ENCODE data around the gene ZNF217.
"Not testable (repeated sequence)": the region's sequence is repeated elsewhere in the genome, so short reads cannot be mapped to it uniquely, and the experiment has no call there.

ZNF217 gene

DNA sequence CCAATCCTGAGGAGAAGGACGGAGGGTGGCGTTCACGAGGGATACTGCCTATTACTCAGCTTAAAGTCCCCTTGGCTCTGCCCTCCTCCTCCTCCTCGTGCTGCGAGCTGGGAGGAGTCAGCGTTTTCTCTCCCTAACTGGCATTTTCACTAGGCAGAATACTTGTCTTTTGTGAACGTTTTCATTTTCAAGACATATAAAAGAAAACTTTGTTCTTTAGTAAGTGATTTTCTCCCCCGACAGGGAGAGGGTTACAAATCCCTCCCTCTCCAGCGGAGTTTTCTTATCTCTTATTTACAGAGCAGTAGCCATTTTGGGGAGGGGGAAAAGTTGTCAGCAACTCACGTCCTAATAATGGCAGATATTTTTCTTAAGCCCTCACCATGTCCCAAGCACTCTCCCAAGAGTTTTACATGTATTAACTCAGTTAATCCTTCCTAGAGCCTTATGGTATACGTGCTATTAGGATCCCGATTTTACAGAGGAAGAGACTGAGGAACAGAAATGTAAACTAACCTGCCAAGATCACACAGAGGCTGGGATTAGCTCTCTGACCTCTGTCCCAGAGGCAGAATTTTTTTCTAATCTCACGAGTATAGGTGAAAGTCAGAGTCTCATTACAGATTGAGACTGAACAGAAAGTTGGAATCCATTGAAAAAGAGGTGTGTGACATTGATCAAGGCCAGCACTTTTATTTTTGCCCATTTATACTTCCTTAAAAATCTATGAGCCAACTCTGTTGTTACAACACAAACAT is 30.0 kb upstream of the ZNF217 start:
- TF ChIP-seq, protein P1, sequence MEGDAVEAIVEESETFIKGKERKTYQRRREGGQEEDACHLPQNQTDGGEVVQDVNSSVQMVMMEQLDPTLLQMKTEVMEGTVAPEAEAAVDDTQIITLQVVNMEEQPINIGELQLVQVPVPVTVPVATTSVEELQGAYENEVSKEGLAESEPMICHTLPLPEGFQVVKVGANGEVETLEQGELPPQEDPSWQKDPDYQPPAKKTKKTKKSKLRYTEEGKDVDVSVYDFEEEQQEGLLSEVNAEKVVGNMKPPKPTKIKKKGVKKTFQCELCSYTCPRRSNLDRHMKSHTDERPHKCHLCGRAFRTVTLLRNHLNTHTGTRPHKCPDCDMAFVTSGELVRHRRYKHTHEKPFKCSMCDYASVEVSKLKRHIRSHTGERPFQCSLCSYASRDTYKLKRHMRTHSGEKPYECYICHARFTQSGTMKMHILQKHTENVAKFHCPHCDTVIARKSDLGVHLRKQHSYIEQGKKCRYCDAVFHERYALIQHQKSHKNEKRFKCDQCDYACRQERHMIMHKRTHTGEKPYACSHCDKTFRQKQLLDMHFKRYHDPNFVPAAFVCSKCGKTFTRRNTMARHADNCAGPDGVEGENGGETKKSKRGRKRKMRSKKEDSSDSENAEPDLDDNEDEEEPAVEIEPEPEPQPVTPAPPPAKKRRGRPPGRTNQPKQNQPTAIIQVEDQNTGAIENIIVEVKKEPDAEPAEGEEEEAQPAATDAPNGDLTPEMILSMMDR (IDR thresholded peaks at IDR 0.05; ENCODE audit: poor library complexity, severe bottlenecking), result peak; percentile 47
- peaks cover 39% of the 10 kb centered on the region for H3K4me1 ChIP-seq (ENCODE audit: insufficient read depth, poor library complexity, severe bottlenecking)
- DNase-seq (ENCODE audit: low spot score) (peak; percentile 82), ATAC-seq (ENCODE audit: low read depth) (peak; percentile 57)
- peak overlapping the region; percentile 99 for H3K27ac ChIP-seq (ENCODE audit: poor library complexity, severe bottlenecking)
- H3K36me3 ChIP-seq (ENCODE audit: low read depth), result no peaks in the 10 kb centered on the region
- no peaks in the 10 kb centered on the region for H3K9me3 ChIP-seq (ENCODE audit: severe bottlenecking)
- H3K27me3 ChIP-seq (ENCODE audit: insufficient read depth, poor library complexity, severe bottlenecking), result no peaks in the 10 kb centered on the region
- H3K4me3 ChIP-seq (ENCODE audit: severe bottlenecking), result peak overlapping the region; percentile 7

DNA sequence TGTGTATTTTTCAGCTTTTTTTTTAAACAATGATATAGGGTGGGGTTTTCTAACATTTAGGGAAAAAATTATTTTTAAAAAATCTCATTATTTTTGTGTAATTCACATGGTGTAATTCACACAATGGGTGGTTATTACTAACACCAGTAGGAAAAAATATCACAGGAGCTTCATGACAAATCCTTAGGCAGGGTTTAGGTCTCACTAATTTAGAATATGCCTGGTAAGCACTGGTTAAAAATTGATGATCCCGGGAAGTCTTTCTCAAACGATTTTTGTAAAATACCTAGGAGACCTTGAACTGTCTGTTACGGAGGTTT is 29.5 kb upstream of the ZNF217 start:
- ATAC-seq (ENCODE audit: low read depth) (no peak), DNase-seq (ENCODE audit: low spot score) (no peak)
- Histone ChIP-seq H3K4me3 (ENCODE audit: severe bottlenecking) (no peak overlapping the region), H3K27ac (ENCODE audit: poor library complexity, severe bottlenecking) (peak overlapping the region; percentile 99), H3K4me1 (ENCODE audit: insufficient read depth, poor library complexity, severe bottlenecking) (peaks cover 39% of the 10 kb centered on the region), H3K9me3 (ENCODE audit: severe bottlenecking) (no peaks in the 10 kb centered on the region), H3K36me3 (ENCODE audit: low read depth) (no peaks in the 10 kb centered on the region), H3K27me3 (ENCODE audit: insufficient read depth, poor library complexity, severe bottlenecking) (no peaks in the 10 kb centered on the region)
- TF ChIP-seq, protein P1 (IDR thresholded peaks at IDR 0.05; ENCODE audit: poor library complexity, severe bottlenecking), result no peak

DNA sequence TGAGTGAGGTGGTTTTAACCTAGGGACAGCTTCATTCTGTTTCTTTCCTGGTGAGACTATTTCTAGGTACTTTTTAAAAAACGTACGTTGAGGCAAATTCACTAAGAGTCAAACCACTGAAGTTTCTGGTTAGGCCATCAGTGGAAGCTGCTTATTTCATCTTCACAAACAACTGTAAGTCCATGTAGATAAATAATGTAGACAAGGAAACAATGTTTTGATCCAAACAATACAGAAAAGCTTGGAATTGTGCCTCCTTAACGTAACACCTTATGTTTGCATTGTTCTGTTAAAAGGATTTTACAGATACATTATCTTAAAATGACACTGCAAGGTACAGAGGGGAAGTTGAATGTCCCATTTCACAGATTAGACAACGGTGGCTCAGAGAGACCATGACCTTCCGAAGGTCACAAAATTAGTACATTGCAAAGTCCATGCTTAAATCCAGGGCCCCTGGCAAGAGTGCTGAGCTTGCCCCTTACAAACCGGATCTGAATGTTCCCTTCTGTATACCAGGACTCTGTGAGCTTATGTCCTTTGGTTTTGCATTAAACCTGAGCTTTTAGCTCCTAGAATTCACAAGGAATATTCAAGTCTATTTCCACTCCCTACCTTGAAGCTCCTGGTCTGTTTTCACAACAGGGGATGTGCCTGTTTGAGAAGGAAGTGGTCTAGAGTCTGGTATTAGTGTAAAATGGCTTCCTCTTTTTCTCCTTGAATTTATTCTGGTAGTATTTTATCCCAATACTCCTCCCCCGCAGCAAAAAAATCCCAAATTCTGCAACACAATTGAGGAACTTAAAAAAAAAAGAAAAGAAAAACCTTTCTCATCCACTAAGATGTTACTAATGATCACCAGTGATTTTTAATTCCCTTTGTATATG is 28.9 kb upstream of the ZNF217 start:
- H3K4me3 ChIP-seq (ENCODE audit: severe bottlenecking), result no peak overlapping the region
- DNase-seq (ENCODE audit: low spot score), result peak; percentile 18
- no peak; the same call in 2 of the 3 replicates for ATAC-seq (ENCODE audit: low read depth)

DNA sequence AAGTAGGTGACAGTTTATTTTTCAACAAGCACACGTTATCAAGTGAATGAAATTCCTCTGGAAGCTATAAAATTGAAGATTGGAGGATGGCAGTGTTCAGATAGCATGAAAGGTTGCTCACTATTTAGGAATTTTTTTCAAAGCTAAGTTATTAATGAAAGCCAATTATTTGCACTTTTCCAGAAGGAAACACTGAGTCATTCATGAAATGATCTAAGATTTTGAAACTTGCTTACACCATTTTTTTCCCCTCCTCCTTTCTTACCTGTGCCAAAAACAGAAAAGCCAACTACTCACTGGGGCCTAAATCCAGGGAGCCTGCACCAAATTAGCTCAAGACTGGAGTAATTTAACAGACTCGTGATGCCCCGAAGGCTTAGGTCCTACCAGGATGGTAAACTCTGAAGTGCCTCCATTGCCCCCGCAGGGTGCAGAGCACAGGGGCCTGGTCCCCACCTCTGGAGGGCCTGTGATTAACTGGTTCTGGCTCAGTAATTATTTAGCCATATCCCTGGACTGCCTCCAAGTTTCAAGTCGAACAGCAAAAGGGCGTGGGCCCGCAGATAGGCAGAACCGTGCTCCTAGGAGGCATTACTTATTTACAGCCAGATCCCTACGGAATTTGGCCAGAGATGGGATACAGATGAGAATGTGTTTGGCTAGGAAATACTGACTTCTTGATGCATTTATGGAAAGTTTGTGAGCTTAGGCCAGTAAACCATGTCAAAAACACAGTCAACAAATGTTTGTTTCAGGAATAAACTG is 28.0 kb upstream of the ZNF217 start:
- Histone ChIP-seq H3K27me3 (ENCODE audit: insufficient read depth, poor library complexity, severe bottlenecking) (no peaks in the 10 kb centered on the region), H3K4me3 (ENCODE audit: severe bottlenecking) (no peak overlapping the region), H3K36me3 (ENCODE audit: low read depth) (no peaks in the 10 kb centered on the region), H3K27ac (ENCODE audit: poor library complexity, severe bottlenecking) (peak overlapping the region; percentile 99), H3K4me1 (ENCODE audit: insufficient read depth, poor library complexity, severe bottlenecking) (peaks cover 39% of the 10 kb centered on the region), H3K9me3 (ENCODE audit: severe bottlenecking) (no peaks in the 10 kb centered on the region)
- peak; percentile 98 for DNase-seq (ENCODE audit: low spot score)
- TF ChIP-seq, protein P1 (IDR thresholded peaks at IDR 0.05; ENCODE audit: poor library complexity, severe bottlenecking), result peak; percentile 31
- ATAC-seq (ENCODE audit: low read depth), result peak; percentile 85

More for the DNA sequence above, 28.9 kb upstream of the ZNF217 start:
- H3K4me1 ChIP-seq (ENCODE audit: insufficient read depth, poor library complexity, severe bottlenecking), result peaks cover 39% of the 10 kb centered on the region
- H3K36me3 ChIP-seq (ENCODE audit: low read depth), result no peaks in the 10 kb centered on the region
- H3K27ac ChIP-seq (ENCODE audit: poor library complexity, severe bottlenecking), result peak overlapping the region; percentile 99
- H3K9me3 ChIP-seq (ENCODE audit: severe bottlenecking), result no peaks in the 10 kb centered on the region
- TF ChIP-seq, protein P1 (IDR thresholded peaks at IDR 0.05; ENCODE audit: poor library complexity, severe bottlenecking), result peak; percentile 1
- H3K27me3 ChIP-seq (ENCODE audit: insufficient read depth, poor library complexity, severe bottlenecking), result no peaks in the 10 kb centered on the region

DNA sequence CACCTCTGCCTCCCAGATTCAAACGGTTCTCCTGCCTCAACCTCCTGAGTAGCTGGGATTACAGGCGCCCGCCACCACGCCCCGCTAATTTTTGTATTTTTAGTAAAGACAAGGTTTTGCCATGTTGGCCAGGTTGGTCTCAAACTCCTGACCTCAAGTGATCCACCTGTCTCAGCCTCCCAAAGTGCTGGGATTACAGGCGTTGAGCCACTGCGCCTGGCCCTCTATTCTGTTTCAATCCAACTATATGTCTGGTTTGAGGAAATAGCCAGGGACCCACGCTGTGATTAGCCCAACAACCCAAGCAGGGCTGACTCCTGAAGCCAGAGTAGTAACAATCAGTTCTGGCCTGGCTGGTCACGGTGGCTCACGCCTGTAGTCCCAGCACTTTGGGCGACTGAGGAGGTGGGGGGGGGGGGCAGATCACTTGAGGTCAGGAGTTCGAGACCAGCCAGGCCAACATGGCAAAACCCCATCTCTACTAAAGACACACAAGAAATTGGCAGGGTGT is 24.9 kb upstream of the ZNF217 start:
- H3K27ac ChIP-seq (ENCODE audit: poor library complexity, severe bottlenecking); ATAC-seq (ENCODE audit: low read depth); H3K9me3 ChIP-seq (ENCODE audit: severe bottlenecking); H3K4me3 ChIP-seq (ENCODE audit: severe bottlenecking); H3K36me3 ChIP-seq (ENCODE audit: low read depth); H3K27me3 ChIP-seq (ENCODE audit: insufficient read depth, poor library complexity, severe bottlenecking): not testable (repeated sequence)
- DNase-seq (ENCODE audit: low spot score), result peak; percentile 61
- peaks cover 36% of the 10 kb centered on the region for H3K4me1 ChIP-seq (ENCODE audit: insufficient read depth, poor library complexity, severe bottlenecking)

All from RWPE2 (cell line).